ENCODE results near the gene PTPRO. TPM values are rescaled to one million over a fixed set of nuclear protein-coding genes. Genes with fewer than 3 reads are reported as not detected.

Gene PTPRO
- total RNA-seq, 1 donor from 2014 or later: 10.6 TPM

DNA sequence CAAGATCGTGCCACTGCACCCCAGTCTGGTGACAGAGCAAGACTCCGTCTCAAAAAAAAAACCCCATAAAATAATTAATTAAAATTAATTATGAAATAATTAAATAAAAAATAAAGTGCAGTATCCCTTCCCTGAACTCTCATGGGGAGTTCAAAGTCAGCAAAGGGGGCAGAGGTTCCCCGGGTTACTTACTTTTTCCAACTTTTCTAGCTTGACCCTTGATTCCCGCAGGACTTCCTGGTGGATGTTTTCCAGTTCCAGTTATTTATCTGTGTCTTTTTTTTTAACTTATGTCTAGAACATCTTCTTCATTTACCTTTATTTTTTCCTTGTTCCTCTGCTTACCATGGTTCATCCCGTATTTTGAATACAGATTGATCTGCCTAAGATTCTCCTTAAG lies 269.5 kb downstream of the PTPRO start:
- Histone ChIP-seq H3K4me1 (peaks cover 15% of the 10 kb centered on the region), H3K4me3 (no peak overlapping the region), H3K27ac (no peak overlapping the region), H3K27me3 (no peaks in the 10 kb centered on the region), H3K9me3 (no peaks in the 10 kb centered on the region), H3K36me3 (no peaks in the 10 kb centered on the region)
- intact Hi-C loops (cut with DNase I): loop anchor here (5.0 kb wide), 1 partner anchor 265 kb away; no protein-coding TSS in a partner anchor
- no peak for DNase-seq
- no peak for ATAC-seq
- no peak for TF ChIP-seq CTCF (IDR thresholded peaks at IDR 0.05)

DNA sequence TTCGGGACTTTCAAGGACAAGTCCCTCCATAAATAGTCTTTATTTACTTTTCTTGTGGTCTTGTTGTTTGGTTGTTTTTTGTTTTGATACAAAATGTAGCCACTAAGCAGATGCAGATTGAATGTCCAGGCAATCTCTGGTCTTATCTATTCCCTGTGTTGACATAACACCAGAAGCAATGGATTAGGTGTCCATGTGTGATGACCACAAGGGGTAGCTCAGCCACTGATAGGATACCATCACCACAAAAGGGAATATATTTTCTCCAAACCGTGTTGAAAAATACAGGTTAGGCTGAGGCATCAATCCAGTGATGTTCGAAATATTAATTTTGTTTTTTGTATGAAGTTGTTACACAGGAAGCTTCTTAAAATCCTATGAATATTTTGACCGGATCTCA lies 270.6 kb downstream of the PTPRO start:
- Histone ChIP-seq H3K9me3 (no peaks in the 10 kb centered on the region), H3K27me3 (no peaks in the 10 kb centered on the region), H3K4me3 (no peak overlapping the region), H3K4me1 (peaks cover 17% of the 10 kb centered on the region), H3K36me3 (no peaks in the 10 kb centered on the region), H3K27ac (no peak overlapping the region)
- ATAC-seq (no peak), DNase-seq (no peak)
- intact Hi-C loops (cut with DNase I): loop anchor here (5.0 kb wide), 1 partner anchor 264 kb away; no protein-coding TSS in a partner anchor
- no peak for TF ChIP-seq CTCF (IDR thresholded peaks at IDR 0.05)

DNA sequence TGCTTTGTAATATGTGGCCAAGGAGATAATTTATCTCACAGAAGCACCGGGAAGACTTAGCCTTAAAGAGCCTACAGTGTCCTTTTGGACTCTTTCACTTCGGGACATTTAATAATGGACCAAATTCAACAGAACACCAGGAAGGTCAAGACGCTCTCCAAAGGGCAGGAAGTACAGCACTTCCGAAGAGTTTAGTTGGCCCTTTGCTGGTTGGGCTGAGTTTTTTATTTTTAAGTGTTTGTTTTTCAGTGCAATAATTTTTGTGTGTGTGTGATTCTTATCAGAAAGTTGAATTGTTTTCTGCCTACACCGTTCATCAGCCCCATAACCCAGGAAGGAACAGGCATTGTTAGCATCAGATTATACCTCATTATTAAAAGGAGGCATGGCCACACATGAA lies 273.9 kb downstream of the PTPRO start:
- no peak overlapping the region for H3K4me3 ChIP-seq
- ATAC-seq: peak; percentile 46
- no peaks in the 10 kb centered on the region for H3K9me3 ChIP-seq
- H3K4me1 ChIP-seq: peaks cover 27% of the 10 kb centered on the region
- no peaks in the 10 kb centered on the region for H3K27me3 ChIP-seq
- intact Hi-C loops (cut with DNase I): no loop called here
- no peak for TF ChIP-seq CTCF (IDR thresholded peaks at IDR 0.05)
- DNase-seq: no peak
- H3K27ac ChIP-seq: peak overlapping the region; percentile 11
- H3K36me3 ChIP-seq: no peaks in the 10 kb centered on the region

DNA sequence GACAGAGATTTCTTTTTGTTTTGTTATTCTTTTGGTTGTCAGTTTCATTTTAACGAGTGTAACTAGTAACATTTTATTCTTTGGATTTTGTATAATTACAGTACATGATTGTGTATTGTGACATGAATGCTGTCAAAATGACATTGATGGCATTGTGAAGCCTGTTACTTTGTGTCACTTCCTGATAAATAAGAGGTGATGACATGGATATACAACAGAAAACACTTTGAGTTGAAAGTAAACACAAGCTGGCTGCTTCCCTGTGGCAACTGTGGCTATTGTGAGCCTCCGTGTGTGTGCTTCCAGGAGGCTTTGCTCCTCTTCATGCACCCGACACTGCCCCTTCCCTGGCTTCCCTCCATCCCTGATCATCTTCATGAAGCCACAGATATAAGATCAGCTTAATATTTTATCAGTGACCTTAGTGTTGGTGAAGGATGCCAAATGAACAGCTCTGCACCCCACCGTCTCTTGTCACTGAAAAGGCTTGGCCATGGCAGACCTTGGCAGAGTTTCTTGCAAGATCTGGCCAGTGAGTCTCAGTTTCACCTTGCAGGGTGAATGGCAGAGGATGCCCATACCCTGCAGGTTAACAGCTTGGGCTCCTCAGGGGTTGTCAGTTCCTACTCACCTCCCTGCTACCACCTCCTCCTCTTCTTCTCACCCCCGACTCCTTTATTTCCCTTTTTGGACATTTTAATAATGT lies 275.0 kb downstream of the PTPRO start:
- Histone ChIP-seq H3K36me3 (no peaks in the 10 kb centered on the region), H3K9me3 (no peaks in the 10 kb centered on the region), H3K4me3 (no peak overlapping the region), H3K27ac (no peak overlapping the region), H3K4me1 (peaks cover 27% of the 10 kb centered on the region), H3K27me3 (no peaks in the 10 kb centered on the region)
- no peak for ATAC-seq
- intact Hi-C loops (cut with DNase I): no loop called here
- no peak for TF ChIP-seq CTCF (IDR thresholded peaks at IDR 0.05)
- no peak for DNase-seq

- peak; percentile 82 for ATAC-seq
- no peak overlapping the region for H3K27ac ChIP-seq
- no peak for TF ChIP-seq CTCF (IDR thresholded peaks at IDR 0.05)
Measured at GRCh38 chr12:15599266-15600037, 277.1 kb downstream of the PTPRO start.

More at GRCh38 chr12:15599266-15600037, 277.1 kb downstream of the PTPRO start:
- H3K4me1 ChIP-seq: peaks cover 27% of the 10 kb centered on the region
- no peak for DNase-seq
- intact Hi-C loops (cut with DNase I): no loop called here
- H3K4me3 ChIP-seq: no peak overlapping the region
- no peaks in the 10 kb centered on the region for H3K36me3 ChIP-seq
- H3K9me3 ChIP-seq: no peaks in the 10 kb centered on the region
- no peaks in the 10 kb centered on the region for H3K27me3 ChIP-seq
